ENCODE results near the gene C21orf58.
A peak's percentile ranks its signal among the peaks of the same experiment; 100 is the strongest.

The C21orf58 gene

GRCh38 chr21:46354046-46354445 lies 30.4 kb upstream of the C21orf58 start:
- DNase-seq = no peak

- peak in 2 of 56 donors; percentile 11 to 13 for DNase-seq
Observed at GRCh38 chr21:46352913-46353312, 29.2 kb upstream of the C21orf58 start.

DNA sequence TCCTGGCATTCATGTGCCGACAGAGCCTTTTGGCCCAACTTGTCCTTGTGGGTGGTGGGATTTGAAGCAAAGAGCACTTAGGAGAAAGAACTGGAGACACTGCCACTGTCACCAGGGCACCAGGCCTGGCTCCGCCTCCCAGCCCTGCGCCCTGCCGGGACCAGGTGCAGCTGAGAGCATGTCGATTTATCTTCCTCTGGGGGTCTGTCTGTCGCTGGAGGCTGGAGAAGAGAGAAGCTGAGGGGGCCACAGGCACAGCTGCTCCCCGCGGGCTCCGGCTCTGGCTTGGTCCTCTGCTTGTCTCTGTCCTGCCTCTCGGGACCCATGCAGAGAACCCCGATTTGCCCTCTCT lies 28.5 kb upstream of the C21orf58 start:
- DNase-seq = no peak

DNA sequence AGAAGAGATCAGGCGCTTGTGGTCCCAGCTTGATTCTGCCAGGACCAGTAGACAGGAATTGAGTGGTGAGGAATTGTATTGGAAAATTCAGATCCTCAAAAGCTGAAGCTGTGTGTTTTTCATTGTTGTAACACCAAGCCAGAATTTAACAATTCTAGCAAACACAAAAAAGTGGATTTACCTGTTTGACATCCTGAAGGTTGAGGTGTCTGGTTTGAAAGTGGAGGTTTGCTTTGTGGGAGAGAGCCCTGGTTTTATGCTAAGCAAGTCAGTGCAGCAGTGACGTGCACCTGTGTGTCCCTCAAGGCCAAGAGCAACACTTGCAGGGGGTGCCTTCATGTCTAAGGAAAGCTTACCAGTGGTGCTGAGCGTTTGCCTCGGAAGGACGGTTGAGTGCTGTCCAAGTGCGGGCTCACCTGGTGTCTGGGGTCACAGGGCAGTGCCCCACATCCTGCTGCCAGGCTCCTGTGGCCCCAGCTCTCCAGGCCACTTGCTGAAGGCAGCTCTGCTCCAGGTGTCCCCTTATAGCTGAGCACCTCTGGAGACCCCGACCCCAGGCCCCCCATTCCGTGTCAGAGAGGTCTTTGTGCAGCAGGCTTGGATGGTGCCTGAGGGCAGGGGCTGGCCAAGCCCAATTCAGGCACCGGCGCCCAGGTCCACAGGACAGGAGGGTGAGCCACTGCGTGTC lies 27.9 kb upstream of the C21orf58 start:
- no peak for DNase-seq

DNA sequence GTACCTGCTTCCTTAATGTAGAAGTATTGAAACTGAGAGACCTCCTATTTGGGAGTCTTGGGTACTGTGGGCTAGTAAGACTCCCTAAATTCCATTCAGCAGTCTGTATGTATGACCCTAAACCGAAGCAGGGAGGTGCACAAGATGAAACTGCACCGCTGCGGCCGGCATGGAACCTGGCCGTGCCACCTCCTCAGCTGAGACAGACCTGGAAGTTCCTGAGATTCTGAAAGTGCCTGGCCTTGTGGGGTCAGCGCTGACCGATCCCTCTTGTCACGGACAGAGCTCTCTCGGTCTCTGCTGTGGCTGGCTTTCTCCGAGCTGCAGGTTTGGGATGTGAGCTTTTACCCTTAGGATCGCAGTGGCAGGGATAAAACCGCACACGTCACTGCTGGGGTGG lies 27.3 kb upstream of the C21orf58 start:
- no peak for DNase-seq

GRCh38 chr21:46350571-46350970 lies 26.9 kb upstream of the C21orf58 start:
- DNase-seq = no peak

GRCh38 chr21:46349134-46349760 lies 25.6 kb upstream of the C21orf58 start:
- no peak for DNase-seq

DNA sequence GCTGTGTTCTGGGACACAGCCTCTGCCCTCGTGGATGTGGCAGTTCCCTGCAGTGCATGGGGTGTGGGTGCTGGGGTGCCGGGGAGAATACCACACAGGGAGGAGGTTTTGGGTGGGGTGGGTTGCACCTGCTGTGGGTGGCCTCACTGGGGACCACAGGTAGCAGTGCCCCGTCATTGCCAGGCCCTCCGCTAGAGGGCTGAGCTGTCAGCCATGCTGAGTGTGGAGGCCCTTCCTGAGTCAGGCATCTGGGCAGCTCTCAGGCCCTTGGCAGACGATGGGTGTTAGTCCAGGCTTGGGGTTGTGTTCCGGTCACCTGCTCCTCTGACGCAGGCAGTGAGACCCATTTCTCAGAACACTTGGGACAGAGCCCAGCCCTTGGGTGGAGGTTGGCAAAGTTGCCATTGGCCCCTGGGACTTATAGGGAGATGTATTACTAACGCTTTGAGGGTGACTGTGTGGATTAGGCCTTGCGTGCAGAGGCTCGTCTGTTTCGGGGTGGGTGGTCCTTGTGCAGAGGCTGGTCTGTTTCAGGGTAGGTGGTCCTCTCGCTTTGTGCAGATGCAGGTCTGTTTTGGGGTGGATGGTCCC lies 24.2 kb upstream of the C21orf58 start:
- no peak for DNase-seq

DNA sequence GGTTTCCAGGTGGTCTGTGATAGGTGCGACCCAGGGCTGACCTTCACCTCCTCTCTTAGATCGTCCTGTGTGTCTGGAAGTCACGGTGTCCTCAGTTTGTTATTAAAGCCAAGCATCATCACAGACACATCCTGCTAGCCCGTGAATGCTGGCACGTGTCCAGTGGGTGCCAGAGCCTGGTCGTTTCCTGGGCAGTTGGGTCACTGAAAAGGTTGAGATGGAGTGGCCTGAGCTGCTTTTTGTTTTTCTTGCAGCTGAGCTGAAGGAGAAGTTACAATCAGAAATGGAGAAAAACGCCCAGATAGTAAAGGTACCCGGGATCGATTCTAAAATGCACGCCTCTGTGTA lies 23.5 kb upstream of the C21orf58 start:
- DNase-seq = no peak

DNA sequence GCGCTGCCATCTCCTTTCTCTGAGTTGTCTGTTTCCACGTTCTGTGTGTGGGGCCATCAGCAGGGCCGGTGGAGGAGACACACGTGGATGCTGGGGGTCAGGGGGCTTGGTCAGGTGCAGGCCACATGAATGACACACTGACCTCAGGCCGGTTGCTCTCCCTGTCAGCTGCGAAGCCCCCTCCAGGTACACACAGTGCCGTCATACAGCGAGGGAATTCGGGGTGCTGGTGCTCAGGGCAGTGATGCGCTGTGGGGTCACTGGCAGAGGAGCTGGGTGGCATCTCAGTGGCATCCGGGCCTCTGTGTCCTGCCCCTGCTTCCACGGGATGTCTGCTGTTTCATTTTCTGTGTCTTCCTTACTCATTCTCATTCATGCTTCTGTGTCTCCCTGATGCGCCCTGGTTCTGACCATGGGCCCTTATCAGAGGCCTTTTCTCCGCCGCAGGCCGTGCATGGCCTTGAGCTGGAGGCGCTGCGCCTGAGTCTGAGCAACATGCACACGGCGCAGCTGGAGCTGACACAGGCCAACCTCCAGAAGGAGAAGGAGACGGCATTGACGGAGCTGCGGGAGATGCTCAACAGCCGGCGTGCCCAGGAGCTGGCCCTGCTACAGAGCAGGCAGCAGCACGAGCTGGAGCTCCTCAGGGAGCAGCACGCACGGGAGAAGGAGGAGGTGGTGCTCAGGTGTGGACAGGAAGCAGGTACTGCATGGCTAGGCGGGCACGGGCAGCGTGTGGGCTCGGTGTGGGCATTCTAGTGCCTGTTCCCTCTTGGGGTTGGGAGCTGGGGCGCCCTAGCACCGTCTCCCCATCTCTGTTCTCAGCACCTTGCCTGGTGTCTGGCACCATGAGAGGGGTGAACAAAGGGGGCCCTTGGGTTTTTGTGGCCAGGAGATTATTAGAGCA lies 22.9 kb upstream of the C21orf58 start:
- DNase-seq = no peak

DNA sequence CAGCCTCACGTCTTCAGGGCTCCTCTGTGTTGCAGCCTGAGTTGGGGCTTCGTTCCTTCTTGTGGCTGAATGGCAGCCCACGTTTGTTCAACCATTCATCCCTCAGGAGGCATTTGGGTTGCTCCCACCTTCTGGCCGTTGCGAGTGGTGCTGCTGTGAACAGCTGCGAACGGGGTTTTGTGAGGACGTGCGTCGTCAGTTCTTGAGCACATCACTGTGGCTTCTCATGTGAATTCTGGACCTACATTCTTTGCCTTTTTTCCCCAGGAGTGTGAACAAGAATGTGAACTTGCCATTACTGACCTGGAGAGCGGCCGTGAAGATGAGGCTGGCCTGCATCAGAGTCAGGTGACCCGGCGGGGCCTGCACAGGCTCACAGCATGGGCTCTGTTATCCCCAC lies 22.2 kb upstream of the C21orf58 start:
- no peak for DNase-seq

DNA sequence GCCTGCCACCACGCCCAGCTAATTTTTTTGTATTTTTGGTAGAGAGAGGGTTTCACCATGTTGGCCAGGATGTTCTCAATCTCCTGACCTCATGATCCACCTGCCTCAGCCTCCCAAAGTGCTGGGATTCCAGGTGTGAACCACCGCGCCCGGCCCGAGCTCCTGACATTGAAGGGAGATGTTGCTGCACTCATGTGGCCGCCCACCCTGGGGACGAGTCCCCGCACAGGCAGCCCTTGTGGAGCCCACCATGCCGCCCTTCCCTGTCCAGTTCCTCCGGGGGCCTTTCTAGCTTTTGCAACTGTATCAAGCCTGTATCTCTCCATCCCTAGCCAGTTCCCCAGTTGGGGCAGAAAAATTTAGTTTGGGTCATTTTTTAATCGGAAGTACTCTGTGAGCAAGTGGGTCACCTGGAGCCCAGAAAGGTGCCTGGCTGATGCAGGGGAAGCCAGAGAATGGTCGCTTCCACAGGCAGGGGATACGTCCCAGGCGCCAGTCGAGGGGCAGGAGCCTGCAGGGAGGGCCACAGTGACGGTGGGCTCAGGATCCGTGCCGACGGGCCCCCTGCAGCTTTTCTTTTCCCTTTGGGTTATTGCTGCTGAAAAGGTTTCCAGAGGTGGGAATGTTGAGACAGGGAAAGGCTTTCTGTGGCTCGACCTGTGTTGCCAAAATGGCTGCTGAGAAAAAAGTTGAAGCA lies 20.7 kb upstream of the C21orf58 start:
- DNase-seq = no peak

- DNase-seq = no peak
Observed at GRCh38 chr21:46340998-46341397, 17.3 kb upstream of the C21orf58 start.

DNA sequence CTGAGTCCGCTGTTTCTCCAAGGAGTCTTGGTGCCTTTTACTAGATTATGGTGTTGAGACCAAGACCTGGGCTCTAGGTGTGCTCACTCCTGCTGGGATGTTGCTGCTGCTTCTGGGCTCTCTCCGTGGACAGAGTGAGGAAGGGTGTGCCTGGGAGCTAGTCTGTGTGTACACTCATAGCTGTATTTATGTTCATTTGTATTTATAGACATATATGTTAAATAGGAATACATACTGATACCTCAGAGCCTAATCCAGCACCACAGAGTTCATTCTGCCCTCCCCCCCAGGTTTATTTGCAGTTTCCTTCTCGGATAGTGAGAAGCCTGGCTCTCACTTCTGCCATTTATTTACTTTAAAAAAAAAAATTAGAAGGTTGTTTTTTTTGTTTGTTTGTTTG lies 12.9 kb upstream of the C21orf58 start:
- DNase-seq = no peak

- DNase-seq = peak in 1 of 56 donors; percentile 20
Observed at GRCh38 chr21:46334351-46335140, 10.9 kb upstream of the C21orf58 start.

GRCh38 chr21:46329796-46330195 lies 6.1 kb upstream of the C21orf58 start:
- no peak for DNase-seq

DNA sequence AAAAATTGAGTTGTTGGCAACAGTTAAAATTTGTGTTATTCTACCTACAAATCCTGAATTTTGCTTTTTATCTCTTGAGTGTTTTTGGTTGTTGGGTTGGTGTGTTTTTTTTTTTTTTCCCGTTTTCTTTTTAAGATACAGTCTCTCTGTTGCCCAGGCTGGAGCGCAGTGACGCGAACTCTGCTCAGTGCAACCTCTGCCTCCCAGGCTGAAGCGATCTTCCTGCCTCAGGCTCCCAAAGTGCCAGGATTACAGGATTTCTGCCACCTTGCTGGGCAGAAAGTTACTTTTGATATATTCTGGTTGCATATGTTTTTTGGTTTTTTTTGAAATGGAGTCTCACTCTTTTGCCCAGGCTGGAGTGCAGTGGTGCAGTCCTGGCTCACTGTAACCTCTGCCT lies 4.5 kb upstream of the C21orf58 start:
- no peak for DNase-seq

GRCh38 chr21:46327711-46328110 lies 4.0 kb upstream of the C21orf58 start:
- DNase-seq = no peak

- no peak for DNase-seq
Observed at GRCh38 chr21:46326110-46326703, 2.5 kb upstream of the C21orf58 start.

Measured in nucleus accumbens (tissue), 56 donors.